ENCODE data around the gene PSMB8. TPM values are rescaled to one million over a fixed set of nuclear protein-coding genes. Genes with fewer than 3 reads are reported as not detected.
A peak's percentile ranks its signal among the peaks of the same experiment; 100 is the strongest.

PSMB8 gene
- total RNA-seq, 1 donor, result 78.2 TPM

DNA sequence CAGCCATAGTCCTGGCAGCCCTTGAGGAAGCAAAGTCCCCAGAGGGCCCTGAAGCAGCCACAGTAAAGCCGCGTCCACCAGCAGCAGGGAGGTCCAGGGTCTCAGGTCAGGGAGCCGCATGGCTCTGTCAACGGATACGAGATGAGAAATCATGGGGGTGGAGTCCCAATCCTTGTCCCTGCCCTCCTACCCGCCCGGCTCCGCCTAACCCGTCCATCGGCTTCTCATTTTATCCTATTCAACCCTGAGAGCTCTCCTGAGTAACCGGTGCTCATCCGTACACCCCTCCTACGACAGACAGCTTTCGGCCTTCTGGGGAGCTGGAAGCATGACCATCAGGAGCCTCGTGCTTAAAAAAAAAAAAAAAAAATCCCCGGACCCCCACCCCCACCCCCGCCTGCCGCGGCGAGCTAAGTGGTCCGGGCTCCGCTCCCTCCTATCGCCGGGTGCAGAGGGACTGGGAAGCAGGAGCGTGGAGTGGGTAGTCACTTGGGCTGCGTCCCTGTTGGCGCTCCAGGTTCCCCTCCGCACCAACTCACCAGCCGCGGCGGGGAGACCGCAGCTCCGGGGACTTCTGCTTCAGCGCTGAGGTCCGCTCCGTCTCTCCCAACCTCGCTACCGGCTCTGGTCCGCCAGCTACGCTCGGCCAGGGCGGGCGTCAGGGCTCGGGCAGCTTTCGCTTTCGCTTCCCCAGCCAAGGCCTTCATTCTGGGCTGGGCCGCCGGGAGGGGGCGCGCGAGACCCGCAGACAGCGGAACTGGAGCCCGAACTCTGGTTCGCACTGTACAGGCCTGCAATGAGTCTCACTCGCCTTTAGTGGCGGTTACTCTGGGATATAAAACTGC lies 5.5 kb downstream of the PSMB8 start, which contains the start of gene TAP2:
Gene TAP2, minus strand, starts transcription at position 626 of the 845 bp plus-strand sequence. Its CDS starts 506 bp downstream, at position 120.
- DNase-seq (ENCODE audit: low read depth), result peak; percentile 94
- peak; percentile 93 for TF ChIP-seq CTCF (IDR thresholded peaks at IDR 0.05; ENCODE audit: insufficient read depth, low read depth, low read length)
- H3K4me3 ChIP-seq (ENCODE audit: low read depth, low read length), result peak within 1 kb of the TSS; percentile 89

- no peak for DNase-seq (ENCODE audit: low read depth)
- TF ChIP-seq CTCF (IDR thresholded peaks at IDR 0.05; ENCODE audit: insufficient read depth, low read depth, low read length), result no peak
- H3K4me3 ChIP-seq (ENCODE audit: low read depth, low read length), result peak overlapping the region; percentile 89
Measured at GRCh38 chr6:32837651-32838113, 6.2 kb downstream of the PSMB8 start.

DNA sequence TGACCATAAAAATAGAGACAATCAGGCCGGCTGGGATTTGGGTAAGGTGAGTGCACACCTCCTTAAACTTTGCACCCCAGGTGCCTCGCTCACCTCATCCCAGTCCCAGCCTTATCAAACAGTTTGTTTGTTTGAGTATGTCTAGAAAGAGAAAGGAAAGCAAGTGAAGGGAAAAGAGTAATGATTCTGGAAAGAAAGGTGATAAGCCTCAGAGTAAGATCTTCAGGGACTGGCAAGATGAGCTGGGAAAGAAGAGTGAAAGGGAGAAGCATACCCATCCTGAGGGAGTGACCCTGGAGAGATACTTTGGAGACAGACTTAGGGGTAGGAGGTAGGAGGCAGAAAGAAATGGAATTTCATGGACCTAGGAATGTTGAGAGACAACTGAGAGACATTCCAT lies 7.0 kb downstream of the PSMB8 start:
- no peak for TF ChIP-seq CTCF (IDR thresholded peaks at IDR 0.05; ENCODE audit: insufficient read depth, low read depth, low read length)
- H3K4me3 ChIP-seq (ENCODE audit: low read depth, low read length), result no peak overlapping the region
- DNase-seq (ENCODE audit: low read depth), result no peak

DNA sequence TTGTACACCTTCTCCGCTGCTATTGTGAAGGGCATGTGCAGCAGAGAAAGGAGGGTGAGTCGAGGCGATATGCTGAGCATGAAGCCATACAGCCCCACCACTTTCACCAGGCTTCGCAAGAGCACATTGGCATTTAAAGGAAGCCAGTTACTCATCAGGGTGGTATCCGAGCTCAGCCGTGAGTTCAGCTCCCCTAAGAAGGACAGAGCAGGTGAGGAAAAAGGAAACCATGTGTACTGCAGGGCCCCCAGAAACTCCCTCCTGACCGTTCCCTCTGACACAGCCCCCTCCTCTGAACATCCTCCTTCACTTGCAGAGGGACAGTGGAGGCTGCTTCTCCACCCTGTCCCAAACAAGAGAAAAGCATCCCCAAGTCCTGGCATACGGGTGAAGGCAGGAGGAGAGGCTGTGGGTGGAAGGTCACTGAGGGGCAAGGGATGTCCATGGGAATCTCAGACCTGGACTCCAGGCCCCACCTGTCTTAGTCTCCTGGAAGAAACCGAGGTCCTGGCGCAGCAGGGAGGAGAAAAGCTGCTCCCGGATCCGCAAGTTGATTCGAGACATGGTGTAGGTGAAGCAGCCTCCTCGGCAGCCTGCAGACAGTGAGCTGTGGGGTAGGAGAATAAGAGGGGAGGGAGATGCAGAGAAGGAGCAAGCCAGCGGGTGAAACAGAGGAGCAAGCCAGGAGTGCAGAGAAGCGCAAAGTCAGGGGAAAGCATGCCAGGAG lies 8.5 kb downstream of the PSMB8 start:
- DNase-seq (ENCODE audit: low read depth), result no peak
- TF ChIP-seq CTCF (IDR thresholded peaks at IDR 0.05; ENCODE audit: insufficient read depth, low read depth, low read length), result no peak
- no peak overlapping the region for H3K4me3 ChIP-seq (ENCODE audit: low read depth, low read length)

DNA sequence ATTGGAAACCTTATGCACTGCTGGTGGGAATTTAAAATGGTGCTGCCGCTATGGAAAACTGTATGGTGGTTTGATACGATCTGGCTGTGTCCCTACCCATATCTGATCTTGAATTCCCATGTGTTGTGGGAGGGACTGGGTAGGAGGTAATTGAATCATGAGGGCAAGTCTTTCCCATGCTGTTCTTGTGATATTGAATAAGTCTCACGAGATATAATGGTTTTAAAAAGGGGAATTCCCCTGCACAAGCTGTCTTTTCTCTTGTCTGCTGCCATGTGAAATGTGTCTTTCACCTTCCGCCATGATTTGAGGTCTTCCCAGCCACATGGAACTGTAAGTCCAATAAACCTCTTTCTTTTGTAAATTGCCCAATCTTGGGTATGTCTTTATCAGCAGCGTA lies 10.2 kb downstream of the PSMB8 start:
- no peak for TF ChIP-seq CTCF (IDR thresholded peaks at IDR 0.05; ENCODE audit: insufficient read depth, low read depth, low read length)
- no peak for DNase-seq (ENCODE audit: low read depth)
- H3K4me3 ChIP-seq (ENCODE audit: low read depth, low read length), result no peak overlapping the region

DNA sequence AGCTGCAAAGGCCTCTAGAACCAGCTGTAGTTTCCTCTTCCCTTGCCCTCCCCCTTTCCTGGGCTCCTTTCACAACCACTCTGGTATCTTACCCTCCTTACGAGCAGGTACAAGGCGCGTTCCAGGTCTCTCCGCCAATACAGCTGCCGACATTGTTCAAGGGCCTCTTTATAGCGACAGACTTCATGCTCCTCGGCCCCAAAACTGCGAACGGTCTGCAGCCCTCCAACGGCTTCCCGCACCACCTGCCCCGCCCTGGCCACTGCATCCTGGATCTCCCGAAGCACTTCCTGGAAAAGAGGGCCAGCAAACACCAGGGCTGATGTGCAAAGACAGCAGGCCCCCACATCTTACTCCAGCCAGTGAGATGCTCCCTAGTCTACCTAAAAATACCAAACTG lies 11.3 kb downstream of the PSMB8 start:
- no peak for TF ChIP-seq CTCF (IDR thresholded peaks at IDR 0.05; ENCODE audit: insufficient read depth, low read depth, low read length)
- no peak for DNase-seq (ENCODE audit: low read depth)
- no peak overlapping the region for H3K4me3 ChIP-seq (ENCODE audit: low read depth, low read length)

Measured in fibroblast of villous mesenchyme (primary cell).